Lower lobe of right lung (tissue), 2 donors: ENCODE data around the gene DLX2. TPM values are rescaled to one million over a fixed set of nuclear protein-coding genes. Genes with fewer than 3 reads are reported as not detected.

ENCODE experiments used
- ATAC-seq, 2 donors: fragments of 200-7000 bp; cut with Tn5 transposase; one replicate each; pipeline ENCODE4 v1.9.1; 2020 to 2022; ENCODE audit warnings: mild to moderate bottlenecking in 2 of 2, moderate library complexity in 2 of 2
- DNase-seq: peaks from one replicate; pipeline ENCODE4 v3.0.0-alpha.2; 2020
- H3K27ac ChIP-seq: fragments of 200-600 bp; one replicate; pipeline ENCODE4 v1.8.0; 2022
- H3K27me3 ChIP-seq: fragments of 200-600 bp; one replicate; pipeline ENCODE4 v1.8.0; 2022; ENCODE audit warnings: low read depth
- H3K36me3 ChIP-seq: fragments of 200-600 bp; one replicate; pipeline ENCODE4 v1.8.0; 2022; ENCODE audit warnings: mild to moderate bottlenecking
- H3K4me1 ChIP-seq: fragments of 200-600 bp; one replicate; pipeline ENCODE4 v1.8.0; 2022
- H3K4me3 ChIP-seq: fragments of 200-600 bp; one replicate; pipeline ENCODE4 v1.8.0; 2022; ENCODE audit warnings: mild to moderate bottlenecking
- H3K9me3 ChIP-seq: fragments of 200-600 bp; one replicate; pipeline ENCODE4 v1.8.0; 2022
- intact Hi-C: fragments of 100-400 bp; cut with DNase I; formaldehyde crosslinking; loops from one replicate; pipeline ENCODE4 v1.11.0; 2022
- total RNA-seq: library from RNA; stranded (reverse); fragmentation: NEBNext Ultra II Directional; extraction: Animal tissue kit (Norgen Biotek cat#: 25700); gene quantifications from one replicate; pipeline ENCODE4 v1.2.1, GENCODE V29; 2021
- TF ChIP-seq, protein P1 (sequence below): fragments of 200-600 bp; IDR thresholded peaks from one replicate; pipeline ENCODE4 v1.8.0; 2022; ENCODE audit warnings: antibody characterized with exemption, mild to moderate bottlenecking
- donor health status: DM: no; HTN: yes; CAD: no; lungs with severe emphysema.

DLX2 gene
- total RNA-seq, 1 donor from 2014 or later = not detected

DNA sequence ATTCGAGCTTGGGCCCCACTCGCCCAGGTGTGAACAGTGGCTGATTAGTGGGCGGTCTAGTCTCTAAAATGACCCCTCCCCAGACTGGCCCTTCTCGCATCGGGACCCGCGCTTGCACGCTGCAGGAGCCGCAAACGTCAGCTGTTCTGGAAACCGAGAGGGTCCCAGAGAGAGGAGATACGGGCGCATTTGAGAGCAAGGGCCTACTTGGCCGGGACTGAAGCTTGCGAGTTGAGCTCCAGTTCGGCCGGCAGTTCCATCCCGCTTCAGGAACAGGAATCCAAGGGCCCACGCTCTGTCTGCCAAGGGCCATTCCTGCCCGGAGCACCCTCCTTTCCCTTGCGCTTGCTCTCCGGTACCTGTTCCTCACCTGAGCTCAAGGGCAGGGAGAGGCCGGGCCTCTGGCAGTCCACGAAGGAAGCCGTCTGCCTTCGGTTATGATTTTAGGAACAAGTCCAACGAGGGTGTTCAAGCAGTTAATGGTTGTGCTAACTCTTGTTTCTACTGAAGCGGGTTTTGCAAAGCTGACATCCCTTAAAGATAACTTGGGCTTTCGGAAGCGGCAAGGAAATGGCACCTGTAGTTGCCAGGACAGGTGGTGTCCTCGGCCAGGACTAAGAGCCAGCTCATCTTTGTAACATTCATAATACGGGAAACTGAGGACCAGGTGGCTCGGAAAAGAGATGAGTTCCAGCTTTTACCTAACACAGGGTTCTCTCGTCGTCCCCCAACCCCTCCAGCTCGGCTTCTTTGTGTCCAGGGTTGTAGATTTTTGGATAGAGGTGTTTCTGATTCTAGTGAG lies 21.3 kb downstream of the DLX2 start:
- Histone ChIP-seq H3K27me3 (peaks cover 91% of the 10 kb centered on the region), H3K27ac (no peak overlapping the region), H3K36me3 (no peaks in the 10 kb centered on the region), H3K9me3 (no peaks in the 10 kb centered on the region), H3K4me3 (no peak overlapping the region), H3K4me1 (peaks cover 41% of the 10 kb centered on the region)
- TF ChIP-seq, protein P1, sequence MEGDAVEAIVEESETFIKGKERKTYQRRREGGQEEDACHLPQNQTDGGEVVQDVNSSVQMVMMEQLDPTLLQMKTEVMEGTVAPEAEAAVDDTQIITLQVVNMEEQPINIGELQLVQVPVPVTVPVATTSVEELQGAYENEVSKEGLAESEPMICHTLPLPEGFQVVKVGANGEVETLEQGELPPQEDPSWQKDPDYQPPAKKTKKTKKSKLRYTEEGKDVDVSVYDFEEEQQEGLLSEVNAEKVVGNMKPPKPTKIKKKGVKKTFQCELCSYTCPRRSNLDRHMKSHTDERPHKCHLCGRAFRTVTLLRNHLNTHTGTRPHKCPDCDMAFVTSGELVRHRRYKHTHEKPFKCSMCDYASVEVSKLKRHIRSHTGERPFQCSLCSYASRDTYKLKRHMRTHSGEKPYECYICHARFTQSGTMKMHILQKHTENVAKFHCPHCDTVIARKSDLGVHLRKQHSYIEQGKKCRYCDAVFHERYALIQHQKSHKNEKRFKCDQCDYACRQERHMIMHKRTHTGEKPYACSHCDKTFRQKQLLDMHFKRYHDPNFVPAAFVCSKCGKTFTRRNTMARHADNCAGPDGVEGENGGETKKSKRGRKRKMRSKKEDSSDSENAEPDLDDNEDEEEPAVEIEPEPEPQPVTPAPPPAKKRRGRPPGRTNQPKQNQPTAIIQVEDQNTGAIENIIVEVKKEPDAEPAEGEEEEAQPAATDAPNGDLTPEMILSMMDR = no peak
- DNase-seq (no peak), ATAC-seq (no peak)
- intact Hi-C loops = no loop called here

DNA sequence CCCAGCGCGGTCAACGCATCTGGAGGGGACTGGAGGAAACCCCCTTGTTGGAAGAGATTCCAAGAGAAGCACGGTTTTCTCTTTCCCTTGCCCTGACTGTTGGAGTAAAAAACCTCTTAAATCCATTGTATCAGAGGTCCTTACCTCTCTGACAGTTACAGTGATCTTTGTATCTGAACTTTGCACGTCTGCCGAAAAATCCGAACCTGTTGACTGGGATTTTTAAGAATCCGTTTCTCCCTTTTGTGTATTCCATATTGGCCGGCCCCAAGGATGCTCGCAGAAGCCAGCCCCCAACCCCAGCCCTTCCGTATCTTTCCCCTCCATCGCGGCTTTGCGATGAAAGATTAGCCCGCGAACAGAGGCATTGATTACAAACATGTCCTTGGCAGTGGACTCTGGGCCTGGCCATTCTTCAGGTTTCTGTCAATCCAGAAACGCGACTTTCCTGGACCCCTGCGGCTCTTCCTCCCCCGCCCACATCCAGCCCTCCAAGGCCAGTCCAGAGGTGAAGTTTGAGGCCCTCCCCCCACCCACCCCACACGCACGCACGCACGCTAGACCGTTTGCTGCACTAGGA lies 22.0 kb downstream of the DLX2 start:
- no peaks in the 10 kb centered on the region for H3K9me3 ChIP-seq
- no peaks in the 10 kb centered on the region for H3K36me3 ChIP-seq
- no peak for ATAC-seq
- TF ChIP-seq, protein P1 = no peak
- no peak overlapping the region for H3K27ac ChIP-seq
- intact Hi-C loops = no loop called here
- H3K4me1 ChIP-seq = peaks cover 34% of the 10 kb centered on the region
- peaks cover 84% of the 10 kb centered on the region for H3K27me3 ChIP-seq
- no peak overlapping the region for H3K4me3 ChIP-seq
- DNase-seq = no peak

DNA sequence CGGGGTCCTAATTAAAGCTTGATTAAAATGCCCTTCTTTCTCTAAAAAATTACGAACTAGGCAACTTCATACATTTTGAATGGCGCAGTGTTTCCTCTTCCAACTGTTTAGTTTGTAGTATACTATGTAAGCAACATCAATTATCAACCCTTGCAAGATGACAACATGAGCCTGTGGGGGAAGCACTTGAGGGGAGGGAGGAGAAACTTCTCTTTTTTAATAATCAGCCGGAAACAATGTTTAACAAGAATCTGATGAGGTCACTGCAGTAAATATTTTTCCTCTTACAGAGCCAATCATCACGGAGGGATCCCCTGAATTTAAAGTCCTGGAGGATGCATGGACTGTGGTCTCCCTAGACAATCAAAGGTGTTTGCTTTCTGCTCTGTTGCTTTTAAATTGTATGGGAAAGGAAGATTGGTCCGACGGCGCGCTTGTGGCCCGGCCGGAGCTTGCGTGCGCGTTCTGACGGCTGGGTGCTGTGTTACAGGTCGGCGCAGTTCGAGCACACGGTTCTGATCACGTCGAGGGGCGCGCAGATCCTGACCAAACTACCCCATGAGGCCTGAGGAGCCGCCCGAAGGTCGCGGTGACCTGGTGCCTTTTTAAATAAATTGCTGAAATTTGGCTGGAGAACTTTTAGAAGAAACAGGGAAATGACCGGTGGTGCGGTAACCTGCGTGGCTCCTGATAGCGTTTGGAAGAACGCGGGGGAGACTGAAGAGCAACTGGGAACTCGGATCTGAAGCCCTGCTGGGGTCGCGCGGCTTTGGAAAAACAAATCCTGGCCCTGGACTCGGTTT lies 22.7 kb downstream of the DLX2 start:
- ATAC-seq (no peak), DNase-seq (no peak)
- TF ChIP-seq, protein P1 = no peak
- no peaks in the 10 kb centered on the region for H3K9me3 ChIP-seq
- H3K36me3 ChIP-seq = no peaks in the 10 kb centered on the region
- intact Hi-C loops = no loop called here
- H3K27ac ChIP-seq = no peak overlapping the region
- peaks cover 27% of the 10 kb centered on the region for H3K4me1 ChIP-seq
- peaks cover 77% of the 10 kb centered on the region for H3K27me3 ChIP-seq
- no peak overlapping the region for H3K4me3 ChIP-seq

DNA sequence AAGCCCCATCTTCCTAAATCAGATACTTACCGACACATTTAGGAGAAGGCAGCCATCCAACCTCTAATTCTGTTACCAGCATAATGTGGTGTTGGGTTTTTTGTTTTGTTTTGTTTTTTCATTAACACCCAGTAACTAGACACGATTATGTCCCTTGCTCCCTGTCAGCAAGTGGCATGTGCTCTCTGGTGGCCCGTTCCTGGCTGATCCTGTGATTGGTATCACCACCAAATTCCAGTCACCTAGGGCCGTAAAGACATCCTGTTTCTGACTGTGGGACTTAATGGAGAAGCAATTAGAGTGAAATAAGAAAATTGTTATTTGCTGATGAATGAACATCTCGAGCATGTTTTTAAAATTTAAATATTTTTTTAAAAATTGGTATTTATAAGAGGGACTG lies 23.3 kb downstream of the DLX2 start:
- TF ChIP-seq, protein P1 = no peak
- no peak for DNase-seq
- peaks cover 70% of the 10 kb centered on the region for H3K27me3 ChIP-seq

DNA sequence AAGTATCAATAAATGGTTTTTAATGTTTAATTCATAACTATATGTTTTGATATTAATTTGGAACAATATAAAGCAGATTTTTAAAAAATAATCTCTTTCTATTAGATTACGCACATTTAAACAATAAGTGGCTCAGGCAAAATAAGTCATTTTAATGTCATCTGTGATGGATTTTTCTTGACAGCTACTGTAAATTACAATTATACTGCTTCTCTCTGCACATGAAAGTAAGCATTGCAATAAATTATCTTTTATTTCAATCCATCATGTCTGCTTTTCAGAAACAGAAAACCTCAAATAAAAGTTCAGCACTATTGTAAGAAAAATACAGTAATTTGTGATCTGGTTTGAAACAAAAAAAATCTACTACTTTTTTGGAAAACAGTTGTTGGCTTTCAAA lies 28.4 kb downstream of the DLX2 start:
- no peak for ATAC-seq

More for the DNA sequence above, 23.3 kb downstream of the DLX2 start:
- H3K36me3 ChIP-seq = no peaks in the 10 kb centered on the region
- H3K4me3 ChIP-seq = no peak overlapping the region
- no peaks in the 10 kb centered on the region for H3K9me3 ChIP-seq
- ATAC-seq = no peak
- H3K4me1 ChIP-seq = peaks cover 20% of the 10 kb centered on the region
- no peak overlapping the region for H3K27ac ChIP-seq
- intact Hi-C loops = no loop called here

More for the DNA sequence above, 28.4 kb downstream of the DLX2 start:
- Histone ChIP-seq H3K27ac (no peak overlapping the region), H3K9me3 (no peaks in the 10 kb centered on the region), H3K4me3 (no peak overlapping the region), H3K4me1 (no peaks in the 10 kb centered on the region), H3K27me3 (peaks cover 19% of the 10 kb centered on the region), H3K36me3 (no peaks in the 10 kb centered on the region)
- intact Hi-C loops = no loop called here
- no peak for DNase-seq
- TF ChIP-seq, protein P1 = no peak
